ENCODE data around the gene MIB1. TPM values are rescaled to one million over a fixed set of nuclear protein-coding genes. Genes with fewer than 3 reads are reported as not detected.
A peak's percentile ranks its signal among the peaks of the same experiment; 100 is the strongest.

Gene MIB1
- total and polyA plus RNA-seq, 2 experiments from 2014 or later: 8.9 to 46.8 TPM

DNA sequence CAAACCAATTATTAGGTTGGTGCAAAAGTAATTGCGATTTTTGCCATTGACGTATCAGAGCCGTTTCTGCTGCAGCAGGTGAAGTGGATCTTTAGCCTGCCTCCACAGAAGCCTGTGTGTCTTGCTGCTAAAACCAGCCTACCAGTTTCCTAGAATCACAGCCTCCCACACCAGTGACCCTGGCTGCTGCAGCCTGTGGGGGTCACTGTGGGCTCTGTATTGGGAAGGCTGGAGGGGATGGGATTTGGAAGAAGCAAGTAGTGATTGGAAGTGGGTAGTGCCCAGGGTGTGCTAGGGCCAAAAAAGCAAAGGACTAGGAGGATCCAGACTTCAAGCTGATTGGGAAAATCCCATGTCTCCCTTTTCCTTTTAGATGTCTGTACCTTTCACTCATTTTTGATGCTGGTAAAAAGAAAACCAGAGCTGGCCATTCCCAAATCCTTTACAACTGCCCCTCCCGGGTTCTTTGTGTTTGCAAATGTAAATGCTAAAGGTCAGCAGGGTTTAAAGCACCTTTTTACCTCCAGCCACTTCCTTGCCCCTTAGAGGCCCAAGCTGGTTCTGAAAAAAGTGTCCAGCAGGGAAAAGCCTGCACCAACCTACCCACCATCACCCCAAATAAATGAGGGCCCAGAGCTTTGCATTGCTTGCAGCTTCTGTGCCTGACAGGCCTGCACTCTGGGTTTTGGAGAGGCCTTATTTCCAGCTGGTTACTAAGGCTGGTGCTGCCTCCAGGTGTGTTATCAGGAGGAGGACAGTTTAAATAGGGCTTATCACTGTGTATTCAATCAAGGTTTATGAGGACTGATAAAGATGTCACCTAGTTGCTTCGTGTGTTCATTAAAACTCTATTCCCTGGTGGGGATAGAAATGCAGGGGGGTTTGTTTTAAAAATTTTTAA lies 172.0 kb downstream of the MIB1 start:
- Histone ChIP-seq H3K36me3 (no peaks in the 10 kb centered on the region), H3K4me1 (ENCODE audit: low read depth) (peaks cover 31% of the 10 kb centered on the region), H3K9me3 (ENCODE audit: low read depth) (no peaks in the 10 kb centered on the region), H3K27me3 (no peaks in the 10 kb centered on the region), H3K27ac (peak overlapping the region; percentile 69), H3K4me3 (no peak overlapping the region)
- TF ChIP-seq, protein P1, sequence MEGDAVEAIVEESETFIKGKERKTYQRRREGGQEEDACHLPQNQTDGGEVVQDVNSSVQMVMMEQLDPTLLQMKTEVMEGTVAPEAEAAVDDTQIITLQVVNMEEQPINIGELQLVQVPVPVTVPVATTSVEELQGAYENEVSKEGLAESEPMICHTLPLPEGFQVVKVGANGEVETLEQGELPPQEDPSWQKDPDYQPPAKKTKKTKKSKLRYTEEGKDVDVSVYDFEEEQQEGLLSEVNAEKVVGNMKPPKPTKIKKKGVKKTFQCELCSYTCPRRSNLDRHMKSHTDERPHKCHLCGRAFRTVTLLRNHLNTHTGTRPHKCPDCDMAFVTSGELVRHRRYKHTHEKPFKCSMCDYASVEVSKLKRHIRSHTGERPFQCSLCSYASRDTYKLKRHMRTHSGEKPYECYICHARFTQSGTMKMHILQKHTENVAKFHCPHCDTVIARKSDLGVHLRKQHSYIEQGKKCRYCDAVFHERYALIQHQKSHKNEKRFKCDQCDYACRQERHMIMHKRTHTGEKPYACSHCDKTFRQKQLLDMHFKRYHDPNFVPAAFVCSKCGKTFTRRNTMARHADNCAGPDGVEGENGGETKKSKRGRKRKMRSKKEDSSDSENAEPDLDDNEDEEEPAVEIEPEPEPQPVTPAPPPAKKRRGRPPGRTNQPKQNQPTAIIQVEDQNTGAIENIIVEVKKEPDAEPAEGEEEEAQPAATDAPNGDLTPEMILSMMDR (IDR thresholded peaks at IDR 0.05; ENCODE audit: low read depth, low read length): peak; percentile 19
- peak; percentile 12 to 41 for DNase-seq (ENCODE audit: low read depth in 1 of 2, low spot score in 1 of 2)

DNA sequence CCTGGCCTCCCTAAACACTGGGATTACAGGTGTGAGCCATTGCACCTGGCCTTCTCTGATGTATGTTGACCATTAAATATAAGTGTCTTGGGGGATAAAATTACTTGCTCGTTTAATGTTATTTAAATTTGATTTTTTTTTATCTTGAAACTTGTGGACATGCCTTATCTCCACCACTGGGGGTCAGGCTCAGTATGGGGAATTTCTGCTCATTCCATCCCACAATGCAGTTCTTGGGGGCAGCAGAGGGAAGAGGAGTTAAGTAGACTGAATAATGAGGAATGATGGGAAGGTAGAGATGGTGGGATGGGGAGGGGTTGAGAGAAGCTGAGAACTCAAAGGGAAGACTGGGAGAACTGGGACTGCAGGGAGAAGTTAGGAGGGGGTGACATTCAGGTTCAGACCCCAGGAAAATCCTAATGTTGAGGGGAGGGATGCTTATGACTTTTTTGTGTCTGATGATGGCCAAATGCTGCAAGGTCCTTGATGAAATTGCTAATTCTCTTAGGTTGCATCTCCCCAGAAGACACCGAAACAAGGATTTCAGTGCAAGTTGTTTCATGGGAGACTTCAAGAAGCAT lies 174.2 kb downstream of the MIB1 start:
- Histone ChIP-seq H3K4me3 (no peak overlapping the region), H3K36me3 (no peaks in the 10 kb centered on the region), H3K4me1 (ENCODE audit: low read depth) (peaks cover 13% of the 10 kb centered on the region), H3K27ac (no peak overlapping the region), H3K9me3 (ENCODE audit: low read depth) (no peaks in the 10 kb centered on the region), H3K27me3 (no peaks in the 10 kb centered on the region)
- peak; percentile 75 to 85 for DNase-seq (ENCODE audit: low read depth in 1 of 2, low spot score in 1 of 2)
- TF ChIP-seq, protein P1 (IDR thresholded peaks at IDR 0.05; ENCODE audit: low read depth, low read length): peak; percentile 71

DNA sequence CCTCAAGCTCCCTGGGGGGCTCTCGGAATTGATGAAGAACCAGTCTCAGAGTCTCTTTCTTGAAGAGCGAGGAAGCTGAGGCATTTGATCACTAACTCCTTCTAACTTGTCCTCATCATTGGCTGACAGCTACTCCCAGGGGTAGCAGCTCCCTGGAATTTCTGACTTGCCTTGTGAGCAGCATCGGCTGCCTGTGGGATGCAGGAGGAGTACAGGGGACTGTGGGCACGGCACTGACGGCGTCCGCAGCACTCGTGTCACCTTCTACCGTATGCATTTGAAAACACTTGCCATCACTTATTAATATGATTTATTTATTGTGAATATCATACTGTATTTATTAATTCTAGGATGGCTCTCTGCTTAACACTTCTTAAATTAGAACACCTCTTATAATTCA lies 175.0 kb downstream of the MIB1 start:
- no peak for DNase-seq (ENCODE audit: low read depth in 1 of 2, low spot score in 1 of 2)
- Histone ChIP-seq H3K36me3 (no peaks in the 10 kb centered on the region), H3K27ac (no peak overlapping the region), H3K27me3 (no peaks in the 10 kb centered on the region), H3K4me3 (no peak overlapping the region), H3K9me3 (ENCODE audit: low read depth) (no peaks in the 10 kb centered on the region), H3K4me1 (ENCODE audit: low read depth) (peaks cover 13% of the 10 kb centered on the region)
- TF ChIP-seq, protein P1 (IDR thresholded peaks at IDR 0.05; ENCODE audit: low read depth, low read length): no peak

DNA sequence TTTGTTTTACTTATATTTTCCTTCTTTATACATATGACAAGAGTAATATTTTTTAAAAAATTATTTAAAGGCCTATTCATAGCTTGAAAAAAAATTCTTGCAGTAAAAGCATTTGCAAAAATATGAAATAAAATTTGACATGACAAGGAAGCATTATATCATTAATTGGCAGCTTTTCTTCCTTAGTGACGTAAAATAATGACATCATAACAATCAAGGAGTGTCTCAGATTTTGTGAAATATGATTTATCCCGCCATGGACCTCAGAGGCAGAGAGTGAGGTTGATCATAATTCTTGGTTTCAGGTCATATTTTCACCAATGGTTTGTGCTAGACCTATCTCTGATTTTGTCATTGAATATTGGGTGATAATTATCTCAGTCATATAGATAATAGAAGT lies 176.0 kb downstream of the MIB1 start:
- TF ChIP-seq, protein P1 (IDR thresholded peaks at IDR 0.05; ENCODE audit: low read depth, low read length): no peak
- H3K4me1 ChIP-seq (ENCODE audit: low read depth): peaks cover 13% of the 10 kb centered on the region
- no peaks in the 10 kb centered on the region for H3K27me3 ChIP-seq
- H3K36me3 ChIP-seq: no peaks in the 10 kb centered on the region
- no peak overlapping the region for H3K27ac ChIP-seq
- H3K9me3 ChIP-seq (ENCODE audit: low read depth): no peaks in the 10 kb centered on the region
- H3K4me3 ChIP-seq: no peak overlapping the region
- DNase-seq (ENCODE audit: low read depth in 1 of 2, low spot score in 1 of 2): no peak

DNA sequence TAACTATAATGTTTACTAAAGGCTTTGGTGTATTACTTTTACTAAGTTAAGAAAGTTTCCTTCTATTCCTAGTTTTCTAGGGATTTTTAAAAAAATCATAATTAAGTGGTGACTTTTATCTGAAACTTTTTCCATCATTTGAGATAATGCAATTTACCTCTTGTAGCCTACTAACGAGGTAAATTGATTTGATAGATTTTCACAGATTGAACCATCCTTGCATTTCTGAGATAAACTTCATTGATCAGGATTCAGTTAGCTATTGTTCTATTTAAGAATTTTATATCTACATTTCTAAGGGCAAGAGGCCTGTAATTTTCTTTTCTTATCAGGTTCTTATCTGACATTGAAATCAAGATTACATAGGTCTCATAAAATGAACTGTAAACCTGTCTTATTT lies 178.1 kb downstream of the MIB1 start:
- Histone ChIP-seq H3K27ac (no peak overlapping the region), H3K4me3 (no peak overlapping the region), H3K27me3 (no peaks in the 10 kb centered on the region), H3K4me1 (ENCODE audit: low read depth) (no peaks in the 10 kb centered on the region), H3K36me3 (no peaks in the 10 kb centered on the region), H3K9me3 (ENCODE audit: low read depth) (no peaks in the 10 kb centered on the region)
- no peak for DNase-seq (ENCODE audit: low read depth in 1 of 2, low spot score in 1 of 2)
- TF ChIP-seq, protein P1 (IDR thresholded peaks at IDR 0.05; ENCODE audit: low read depth, low read length): no peak

Other genes starting within 250 kb of the MIB1 start
- gene ESCO1, start 140.1 kb upstream of the MIB1 start, total RNA-seq: 12.6 and 18.3 TPM in 2 replicates
- gene ESCO1, start 140.1 kb upstream of the MIB1 start, polyA plus RNA-seq: 12.2 and 18.5 TPM in 2 replicates
- gene SNRPD1, start 128.5 kb upstream of the MIB1 start, total RNA-seq: 6.8 and 16.1 TPM in 2 replicates
- gene SNRPD1, start 128.5 kb upstream of the MIB1 start, polyA plus RNA-seq: 146 and 159 TPM in 2 replicates
- 5.2 and 5.7 TPM in 2 replicates for gene ABHD3, start 36.0 kb upstream of the MIB1 start, total RNA-seq
- 10.9 and 11.0 TPM in 2 replicates for gene ABHD3, start 36.0 kb upstream of the MIB1 start, polyA plus RNA-seq

Data from cardiac muscle cell (in vitro differentiated cells and primary cell).